A673 (cell line): ENCODE measurements around the gene F7. TPM values are rescaled to one million over a fixed set of nuclear protein-coding genes. Genes with fewer than 3 reads are reported as not detected.

Source experiments
- BruUV-seq: library from RNA; stranded (reverse); fragments of 400-500 nt; replicated peaks from 2 replicates; lab custom pipeline; 2021; lab: Mats Ljungman, UMichigan
- CTCF ChIA-PET: fragments of 300-600 bp; sonication (Branson Sonifier 250); formaldehyde crosslinking; loops from one replicate; lab custom pipeline; 2022; ENCODE audit warnings: antibody characterized with exemption; lab: Charles Lee
- POLR2A ChIA-PET: fragments of 300-600 bp; sonication (Branson Sonifier 250); formaldehyde crosslinking; loops from one replicate; lab custom pipeline; 2022; ENCODE audit warnings: antibody characterized with exemption; ENCODE audit not compliant: low non-redundant PET; lab: Charles Lee
- DNase-seq: peaks from one replicate; pipeline ENCODE4 v3.0.0-alpha.2; 2015; ENCODE audit warnings: low spot score
- H3K27ac ChIP-seq: fragments of 200-600 bp; sonication (generic); 2 replicates; pipeline ENCODE4 v1.5.1; 2016; ENCODE audit warnings: mixed run types, low read depth, mild to moderate bottlenecking, mixed read lengths, antibody characterized with exemption, low read length; ENCODE audit not compliant: poor library complexity, severe bottlenecking
- H3K27me3 ChIP-seq: fragments of 200-600 bp; sonication (generic); replicated peaks from 2 replicates; pipeline ENCODE4 v1.6.1; 2017; ENCODE audit warnings: mixed run types, low read depth, mild to moderate bottlenecking, mixed read lengths, antibody characterized with exemption, low read length; ENCODE audit not compliant: insufficient read depth, poor library complexity
- H3K36me3 ChIP-seq: fragments of 200-600 bp; sonication (generic); 2 replicates; pipeline ENCODE4 v1.6.1; 2016; ENCODE audit warnings: mixed run types, mild to moderate bottlenecking, mixed read lengths, antibody characterized with exemption, low read length; ENCODE audit not compliant: insufficient read depth, poor library complexity, severe bottlenecking
- H3K4me1 ChIP-seq: fragments of 200-600 bp; sonication (generic); 2 replicates; pipeline ENCODE4 v1.6.1; 2017; ENCODE audit warnings: mixed run types, mild to moderate bottlenecking, mixed read lengths, antibody characterized with exemption, low read length; ENCODE audit not compliant: insufficient read depth, poor library complexity, severe bottlenecking
- H3K4me3 ChIP-seq: fragments of 200-600 bp; sonication (generic); 2 replicates; pipeline ENCODE4 v1.5.1; 2016; ENCODE audit warnings: low read depth, mixed run types, mild to moderate bottlenecking, mixed read lengths, low read length; ENCODE audit not compliant: poor library complexity, severe bottlenecking
- H3K9me3 ChIP-seq: fragments of 200-600 bp; sonication (generic); 2 replicates; pipeline ENCODE4 v1.6.1; 2016; ENCODE audit warnings: mixed run types, low read depth, mild to moderate bottlenecking, mixed read lengths, antibody characterized with exemption, low read length; ENCODE audit not compliant: poor library complexity, severe bottlenecking
- EZH2 ChIP-seq: fragments of 200-600 bp; sonication (generic); IDR thresholded peaks from 2 replicates; pipeline ENCODE4 v1.6.1; 2017; ENCODE audit warnings: borderline replicate concordance, low read depth, mild to moderate bottlenecking, mixed read lengths, antibody characterized with exemption, low read length; ENCODE audit not compliant: poor library complexity, severe bottlenecking
- intact Hi-C: fragments of 100-400 bp; cut with micrococcal nuclease; formaldehyde crosslinking; loops from one replicate; pipeline ENCODE4 v1.10.0; 2022; ENCODE audit not compliant: unreplicated experiment
- total RNA-seq: library from RNA; stranded (reverse); gene quantifications from 2 replicates; pipeline ENCODE4 v1.2.3, GENCODE V29; 2021
- TF ChIP-seq, protein P1 (sequence below): fragments of 300-800, 200-600 bp; sonication (generic); conservative IDR thresholded peaks from 2 replicates; pipeline ENCODE4 v1.5.1; 2017; ENCODE audit warnings: low read depth, mild to moderate bottlenecking, antibody characterized with exemption, low read length, moderate library complexity, mixed read lengths

F7 gene
- total RNA-seq, 1 experiment from 2014 or later = not detected

DNA sequence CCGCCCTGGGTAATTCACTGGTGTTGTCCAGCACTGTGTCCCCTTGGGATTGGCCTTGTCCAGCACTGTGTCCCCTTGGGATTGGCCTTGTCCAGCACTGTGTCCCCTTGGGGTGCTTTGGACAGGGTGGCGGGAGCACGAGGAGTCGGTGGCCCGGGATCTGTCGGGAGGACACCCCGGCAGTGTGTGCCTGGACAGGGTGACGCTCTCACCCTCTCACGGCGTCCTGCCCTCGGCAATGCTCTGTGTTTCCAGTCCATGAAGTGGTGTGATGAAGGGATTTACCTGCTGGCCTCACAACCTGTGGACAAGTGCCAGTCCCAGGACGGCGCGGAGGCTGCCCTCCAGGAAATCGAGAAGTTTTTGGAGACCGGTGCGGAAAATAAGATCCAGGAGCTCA lies 29.9 kb upstream of the F7 start:
- Histone ChIP-seq H3K27me3 (no peaks in the 10 kb centered on the region), H3K27ac (no peak overlapping the region), H3K9me3 (no peaks in the 10 kb centered on the region), H3K4me3 (no peak overlapping the region), H3K4me1 (no peaks in the 10 kb centered on the region), H3K36me3 (no peaks in the 10 kb centered on the region)
- intact Hi-C loops = no loop called here
- CTCF ChIA-PET = no interaction called here
- DNase-seq = no peak
- POLR2A ChIA-PET = no interaction called here
- BruUV-seq = no TSS peak
- no peak for TF ChIP-seq EZH2
- TF ChIP-seq, protein P1, sequence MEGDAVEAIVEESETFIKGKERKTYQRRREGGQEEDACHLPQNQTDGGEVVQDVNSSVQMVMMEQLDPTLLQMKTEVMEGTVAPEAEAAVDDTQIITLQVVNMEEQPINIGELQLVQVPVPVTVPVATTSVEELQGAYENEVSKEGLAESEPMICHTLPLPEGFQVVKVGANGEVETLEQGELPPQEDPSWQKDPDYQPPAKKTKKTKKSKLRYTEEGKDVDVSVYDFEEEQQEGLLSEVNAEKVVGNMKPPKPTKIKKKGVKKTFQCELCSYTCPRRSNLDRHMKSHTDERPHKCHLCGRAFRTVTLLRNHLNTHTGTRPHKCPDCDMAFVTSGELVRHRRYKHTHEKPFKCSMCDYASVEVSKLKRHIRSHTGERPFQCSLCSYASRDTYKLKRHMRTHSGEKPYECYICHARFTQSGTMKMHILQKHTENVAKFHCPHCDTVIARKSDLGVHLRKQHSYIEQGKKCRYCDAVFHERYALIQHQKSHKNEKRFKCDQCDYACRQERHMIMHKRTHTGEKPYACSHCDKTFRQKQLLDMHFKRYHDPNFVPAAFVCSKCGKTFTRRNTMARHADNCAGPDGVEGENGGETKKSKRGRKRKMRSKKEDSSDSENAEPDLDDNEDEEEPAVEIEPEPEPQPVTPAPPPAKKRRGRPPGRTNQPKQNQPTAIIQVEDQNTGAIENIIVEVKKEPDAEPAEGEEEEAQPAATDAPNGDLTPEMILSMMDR = no peak

DNA sequence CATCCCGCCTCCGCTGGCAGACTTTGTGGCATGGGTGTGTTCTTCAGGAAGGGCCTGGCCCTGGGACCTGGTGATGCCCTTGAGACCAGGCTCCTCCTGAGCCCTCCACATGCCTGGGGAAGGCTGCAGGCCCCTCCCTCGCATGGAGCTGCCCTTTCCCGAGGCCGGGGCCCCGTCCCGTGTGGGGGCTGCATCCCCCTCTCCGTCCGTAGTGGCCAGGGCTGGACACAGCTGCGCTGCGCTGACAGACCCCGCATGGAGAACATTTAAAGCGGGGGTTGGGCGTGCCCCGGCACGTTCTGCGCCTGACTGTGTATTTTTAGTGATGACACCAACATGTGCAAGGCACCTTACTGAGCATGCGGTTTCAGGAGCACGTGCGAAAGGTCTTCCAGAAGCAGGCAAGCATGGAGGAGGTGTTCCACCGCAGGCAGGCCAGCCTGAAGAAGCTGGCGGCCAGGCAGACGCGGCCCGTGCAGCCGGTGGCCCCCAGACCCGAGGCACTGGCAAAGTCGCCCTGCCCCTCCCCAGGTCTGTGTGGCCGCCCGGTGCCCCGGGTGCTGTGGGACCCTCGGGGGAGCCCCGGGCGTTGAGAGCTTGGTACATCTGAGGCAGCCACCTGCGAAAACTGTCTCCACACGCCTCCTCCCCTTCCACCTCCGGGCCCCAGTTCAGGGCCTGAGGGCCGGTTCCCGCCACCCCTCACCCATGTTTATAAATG lies 28.8 kb upstream of the F7 start:
- no peak for TF ChIP-seq EZH2
- Histone ChIP-seq H3K9me3 (no peaks in the 10 kb centered on the region), H3K4me1 (no peaks in the 10 kb centered on the region), H3K4me3 (no peak overlapping the region), H3K27ac (no peak overlapping the region), H3K36me3 (no peaks in the 10 kb centered on the region), H3K27me3 (no peaks in the 10 kb centered on the region)
- intact Hi-C loops = no loop called here
- CTCF ChIA-PET = no interaction called here
- BruUV-seq = no TSS peak
- DNase-seq = no peak
- POLR2A ChIA-PET = no interaction called here

DNA sequence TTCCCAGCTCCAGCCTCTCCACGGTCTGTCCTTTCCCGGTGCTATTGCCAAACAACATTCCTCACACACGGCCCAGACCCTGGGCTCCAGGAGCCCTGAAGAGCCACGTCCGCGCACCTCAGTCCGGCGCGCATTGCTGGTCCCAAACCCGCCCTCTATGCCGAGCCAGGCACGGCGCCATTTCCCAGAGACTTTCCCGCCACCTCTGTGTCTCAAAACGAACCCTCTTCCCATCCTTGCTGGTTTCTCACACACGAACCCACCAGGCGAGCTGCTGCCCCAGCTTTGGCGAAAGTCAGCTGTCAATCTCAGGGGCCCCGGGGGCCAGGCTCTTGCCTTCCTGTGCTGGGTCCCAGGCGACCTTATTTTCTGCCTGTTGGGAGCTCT lies 28.0 kb upstream of the F7 start:
- CTCF ChIA-PET = no interaction called here
- TF ChIP-seq, protein P1 = no peak
- no peak for TF ChIP-seq EZH2
- intact Hi-C loops = no loop called here
- Histone ChIP-seq H3K4me3 (no peak overlapping the region), H3K27ac (no peak overlapping the region), H3K4me1 (no peaks in the 10 kb centered on the region), H3K27me3 (no peaks in the 10 kb centered on the region), H3K9me3 (no peaks in the 10 kb centered on the region), H3K36me3 (no peaks in the 10 kb centered on the region)
- no TSS peak for BruUV-seq
- DNase-seq = no peak
- POLR2A ChIA-PET = no interaction called here
